HepG2 (cell line): ENCODE results near the gene SYPL2. TPM values are rescaled to one million over a fixed set of nuclear protein-coding genes. Genes with fewer than 3 reads are reported as not detected.

Experiments
- ATAC-seq: fragments of 200-7000 bp; cut with Tn5 transposase; 3 replicates; pipeline ENCODE4 v1.9.1; 2020; ENCODE audit warnings: mild to moderate bottlenecking, moderate library complexity
- BruUV-seq: library from RNA; stranded (reverse); fragments of 400-500 nt; replicated peaks from 2 replicates; lab custom pipeline; 2021; lab: Mats Ljungman, UMichigan
- CTCF ChIA-PET: fragments of 300-600 bp; formaldehyde crosslinking; extraction: SDS; loops from one replicate; lab custom pipeline; 2021; ENCODE audit warnings: low total read pairs, inconsistent platforms, low intra/inter-chr PET ratio; lab: Yijun Ruan, JAX
- POLR2A ChIA-PET: fragments of 350-600 bp; sonication (Branson Sonifier 250); formaldehyde crosslinking; loops from one replicate; lab custom pipeline; 2020; ENCODE audit warnings: antibody characterized with exemption, inconsistent platforms; lab: Yijun Ruan, JAX
- DNase-seq: peaks from one replicate; pipeline ENCODE4 v3.0.0-alpha.2; 2015; ENCODE audit warnings: low spot score
- FAIRE-seq: peaks from 3 replicates; lab custom pipeline; 2011; peaks lifted over from hg19 to GRCh38; lab: Jason Lieb, UNC
- H2AFZ ChIP-seq: one replicate; pipeline ENCODE4 v1.6.1; 2011; ENCODE audit warnings: low read length, inconsistent platforms
- H3K27ac ChIP-seq: fragments of 300-600 bp; 3 replicates; pipeline ENCODE4 v1.8.0; 2011; ENCODE audit warnings: mixed run types, mild to moderate bottlenecking, mixed read lengths, low read length, inconsistent platforms; ENCODE audit not compliant: insufficient read depth; ENCODE audit errors: extremely low read length
- H3K27me3 ChIP-seq, 2 experiments: fragments of 200-600 bp in 1 of 2; 2 replicates in 1 of 2; 3 replicates in 1 of 2; pipeline versions ENCODE4 v1.6.0 to v1.8.0; 2011; ENCODE audit warnings: low read length in 2 of 2, mild to moderate bottlenecking in 2 of 2, moderate library complexity in 2 of 2, inconsistent platforms in 1 of 2; ENCODE audit not compliant: insufficient read depth in 2 of 2, control insufficient read depth in 1 of 2
- H3K36me3 ChIP-seq, 2 experiments: fragments of 200-600 bp in 1 of 2; replicated peaks in 1 of 2; 2 replicates in 1 of 2; 3 replicates in 1 of 2; pipeline versions ENCODE4 v1.5.1 to v1.8.0; 2011; ENCODE audit warnings: low read length in 2 of 2, inconsistent platforms in 1 of 2; ENCODE audit not compliant: insufficient read depth in 2 of 2, control insufficient read depth in 1 of 2
- H3K4me1 ChIP-seq: 2 replicates; pipeline ENCODE4 v1.5.1; 2012; ENCODE audit warnings: low read length, inconsistent platforms; ENCODE audit not compliant: insufficient read depth
- H3K4me2 ChIP-seq: 2 replicates; pipeline ENCODE4 v1.6.0; 2011; ENCODE audit warnings: low read depth, low read length, inconsistent platforms
- H3K4me3 ChIP-seq, 3 experiments: fragments of 200-600 bp in 1 of 3; sonication (generic), shearing (Covaris generic) in 1 of 3; replicated peaks in 1 of 3; 2 replicates each; pipeline ENCODE4 v1.5.1; 2011 to 2016; ENCODE audit warnings: low read length in 3 of 3, inconsistent platforms in 2 of 3, low read depth in 2 of 3, mild to moderate bottlenecking in 2 of 3, control low read depth in 1 of 3, mixed read lengths in 1 of 3; ENCODE audit not compliant: insufficient read depth in 1 of 3
- H3K79me2 ChIP-seq: one replicate; pipeline ENCODE4 v1.6.1; 2011; ENCODE audit warnings: low read length, inconsistent platforms; ENCODE audit not compliant: insufficient read depth
- H3K9ac ChIP-seq: 2 replicates; pipeline ENCODE4 v1.6.0; 2011; ENCODE audit warnings: mild to moderate bottlenecking, low read depth, low read length, inconsistent platforms; ENCODE audit not compliant: insufficient read depth
- H3K9me3 ChIP-seq: 2 replicates; pipeline ENCODE4 v1.5.1; 2012; ENCODE audit warnings: mild to moderate bottlenecking, low read length
- H4K20me1 ChIP-seq: 2 replicates; pipeline ENCODE4 v1.6.0; 2011; ENCODE audit warnings: inconsistent platforms, mild to moderate bottlenecking, low read length, moderate library complexity; ENCODE audit not compliant: insufficient read depth
- ARNTL ChIP-seq: sonication (generic); formaldehyde crosslinking; IDR thresholded peaks from 2 replicates; pipeline ENCODE4 v1.4.0; 2020; ENCODE audit warnings: mild to moderate bottlenecking, missing genetic modification reagents
- CBX1 ChIP-seq: IDR thresholded peaks from one replicate; pipeline ENCODE4 v1.6.1; 2016; ENCODE audit warnings: antibody characterized with exemption, low read depth
- CENPX ChIP-seq: sonication (generic); formaldehyde crosslinking; IDR thresholded peaks from 2 replicates; pipeline ENCODE4 v1.9.0; 2021; ENCODE audit warnings: mild to moderate bottlenecking, missing genetic modification reagents, moderate library complexity
- FOXA3 ChIP-seq: IDR thresholded peaks from 2 replicates; pipeline ENCODE4 v1.6.1; 2016; ENCODE audit warnings: missing genetic modification reagents, missing compliant biosample characterization
- FOXJ3 ChIP-seq: sonication (generic); formaldehyde crosslinking; IDR thresholded peaks from 2 replicates; pipeline ENCODE4 v1.4.0; 2020; ENCODE audit warnings: missing genetic modification reagents, mild to moderate bottlenecking, borderline replicate concordance
- MYC ChIP-seq: sonication (generic); formaldehyde crosslinking; IDR thresholded peaks from 2 replicates; pipeline ENCODE4 v1.9.0; 2021; ENCODE audit warnings: missing genetic modification reagents, borderline replicate concordance
- NONO ChIP-seq, 2 experiments: fragments of 450-650 bp in 1 of 2; sonication (generic) in 1 of 2; formaldehyde crosslinking in 1 of 2; IDR thresholded peaks in 1 of 2; conservative IDR thresholded peaks in 1 of 2; 2 replicates each; pipeline versions ENCODE4 v1.6.1 to v1.8.0; 2017 to 2022; ENCODE audit warnings: mild to moderate bottlenecking in 1 of 2, missing genetic modification reagents in 1 of 2, moderate library complexity in 1 of 2
- NR2F1 ChIP-seq, 2 experiments: fragments of 450-650 bp in 1 of 2; formaldehyde crosslinking in 1 of 2; IDR thresholded peaks; 2 replicates each; pipeline versions ENCODE4 v1.5.0 to v1.6.1; 2016 to 2020; ENCODE audit warnings: mild to moderate bottlenecking in 1 of 2, missing compliant biosample characterization in 1 of 2, missing genetic modification reagents in 1 of 2, moderate library complexity in 1 of 2
- NR3C1 ChIP-seq: sonication (generic); formaldehyde crosslinking; IDR thresholded peaks from 2 replicates; pipeline ENCODE4 v1.4.0; 2020; ENCODE audit warnings: missing genetic modification reagents
- RAD21 ChIP-seq: fragments of 450-650 bp; formaldehyde crosslinking; IDR thresholded peaks from 2 replicates; pipeline ENCODE4 v1.5.0; 2020; ENCODE audit warnings: mild to moderate bottlenecking
- SAP130 ChIP-seq: IDR thresholded peaks from 2 replicates; pipeline ENCODE4 v1.6.1; 2016; ENCODE audit warnings: low read depth
- SMC3 ChIP-seq: IDR thresholded peaks from 2 replicates; pipeline ENCODE4 v1.6.1; 2011; ENCODE audit warnings: low read length, improper control_type of control experiment
- STAG1 ChIP-seq: sonication (generic); formaldehyde crosslinking; IDR thresholded peaks from 2 replicates; pipeline ENCODE4 v1.4.0; 2020; ENCODE audit warnings: missing genetic modification reagents
- ZNF180 ChIP-seq: sonication (generic); formaldehyde crosslinking; IDR thresholded peaks from 2 replicates; pipeline ENCODE4 v1.4.0; 2020; ENCODE audit warnings: low read depth, missing genetic modification reagents, borderline replicate concordance
- ZNF550 ChIP-seq: sonication (generic); formaldehyde crosslinking; IDR thresholded peaks from 2 replicates; pipeline ENCODE4 v1.4.0; 2020; ENCODE audit warnings: mild to moderate bottlenecking, missing genetic modification reagents, borderline replicate concordance
- ZNF816 ChIP-seq: sonication (generic); formaldehyde crosslinking; IDR thresholded peaks from 2 replicates; pipeline ENCODE4 v1.8.0; 2022; ENCODE audit warnings: missing genetic modification reagents, mild to moderate bottlenecking, borderline replicate concordance
- WGBS: methylation state at CpG from one replicate; pipeline ENCODE4 v1.1.6; 2017; ENCODE audit warnings: low lambda C conversion rate; 5-methylcytosine and 5-hydroxymethylcytosine counted together
- in situ Hi-C: cut with HindIII; loops from 2 replicates; pipeline ENCODE4 v1.10.0; 2017; ENCODE audit warnings: low pct_unique_long_range_greater_than_20kb; ENCODE audit not compliant: extremely low pct_ligation_motif_present
- intact Hi-C: fragments of 100-400 bp; cut with micrococcal nuclease; formaldehyde crosslinking; loops from one replicate; pipeline ENCODE4 v1.10.0; 2022; ENCODE audit not compliant: unreplicated experiment
- polyA plus RNA-seq, 8 experiments: library from polyadenylated mRNA; depleted of rRNA in 3 of 8; stranded (reverse) in 7 of 8; unstranded in 1 of 8; fragments of >200 nt; fragmentation: Illumina TruSeq in 4 of 8; extraction: Trizol in 4 of 8; gene quantifications; 2 replicates each; pipeline versions ENCODE4 v1.2.1 to v1.2.3, GENCODE V29; 2011 to 2016; ENCODE audit warnings: low read depth in 4 of 8, missing spikeins in 1 of 8, mixed read lengths in 1 of 8; ENCODE audit not compliant: insufficient read depth in 1 of 8
- total RNA-seq, 5 experiments: library from RNA; depleted of rRNA; stranded (reverse); fragments of >200 nt; fragmentation: Illumina TruSeq; extraction: Trizol; gene quantifications; 2 replicates each; pipeline ENCODE4 v1.2.3, GENCODE V29; 2016; ENCODE audit warnings: low read depth in 1 of 5
- TF ChIP-seq, protein P1 (sequence below): sonication (generic); formaldehyde crosslinking; IDR thresholded peaks from 2 replicates; pipeline ENCODE4 v1.5.0; 2020; ENCODE audit warnings: mild to moderate bottlenecking, missing genetic modification reagents, moderate library complexity

The SYPL2 gene
- total and polyA plus RNA-seq, 2 of the 13 experiments (the other 11 are each of a cell fraction or from before 2014, with no cell fraction given), result 0.17 to 0.24 TPM

DNA sequence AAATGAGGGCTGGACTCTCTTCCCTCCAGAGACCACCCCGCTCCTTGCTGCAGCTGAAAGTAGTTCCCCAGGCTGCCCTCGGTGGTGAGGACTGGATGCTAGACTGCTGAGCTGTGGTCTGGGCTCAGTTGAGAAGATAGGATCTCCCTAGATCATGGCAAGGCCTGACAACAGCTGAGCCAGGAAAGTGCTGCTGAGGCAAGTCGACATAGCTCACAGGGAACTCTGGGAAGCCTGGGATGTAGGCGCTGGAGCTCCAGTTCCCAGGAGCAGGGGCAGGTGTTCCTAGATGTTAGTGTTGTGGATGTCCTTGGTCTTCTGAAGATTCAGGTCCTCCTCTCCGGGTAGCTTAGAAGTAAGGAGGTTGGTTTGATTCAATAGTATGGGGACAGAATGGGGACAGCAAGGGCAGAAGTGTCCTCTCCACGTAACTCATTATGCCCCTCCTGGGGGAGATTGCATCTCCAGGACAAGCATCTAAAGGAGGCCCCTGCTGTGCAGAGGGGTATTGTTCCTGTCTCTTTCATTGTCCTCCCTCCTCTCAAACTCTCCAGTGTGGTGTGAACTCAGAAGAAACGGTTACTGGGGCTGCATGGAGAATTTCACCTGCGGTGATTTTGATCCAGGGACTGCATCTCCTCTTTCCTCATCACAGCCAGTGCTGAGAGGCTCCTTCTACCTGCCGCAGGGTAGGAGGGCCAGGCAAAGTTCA is 31.3 kb downstream of the SYPL2 start (continued):
- TF ChIP-seq SAP130 (no peak), FOXA3 (CRISPR knock-in tag) (no peak), NR2F1 (CRISPR knock-in tag; IDR thresholded peaks at IDR 0.05) (no peak), ZNF550 (CRISPR knock-in tag) (no peak), CBX1 (no peak), MYC (CRISPR knock-in tag) (no peak), CENPX (no peak), ZNF180 (CRISPR knock-in tag) (no peak), NONO (IDR thresholded peaks at IDR 0.05) (no peak), NONO (CRISPR knock-in tag; conservative IDR thresholded peaks at IDR 0.05) (no peak), NR3C1 (CRISPR knock-in tag) (no peak)
- TF ChIP-seq, all 625 proteins: peak for 0

DNA sequence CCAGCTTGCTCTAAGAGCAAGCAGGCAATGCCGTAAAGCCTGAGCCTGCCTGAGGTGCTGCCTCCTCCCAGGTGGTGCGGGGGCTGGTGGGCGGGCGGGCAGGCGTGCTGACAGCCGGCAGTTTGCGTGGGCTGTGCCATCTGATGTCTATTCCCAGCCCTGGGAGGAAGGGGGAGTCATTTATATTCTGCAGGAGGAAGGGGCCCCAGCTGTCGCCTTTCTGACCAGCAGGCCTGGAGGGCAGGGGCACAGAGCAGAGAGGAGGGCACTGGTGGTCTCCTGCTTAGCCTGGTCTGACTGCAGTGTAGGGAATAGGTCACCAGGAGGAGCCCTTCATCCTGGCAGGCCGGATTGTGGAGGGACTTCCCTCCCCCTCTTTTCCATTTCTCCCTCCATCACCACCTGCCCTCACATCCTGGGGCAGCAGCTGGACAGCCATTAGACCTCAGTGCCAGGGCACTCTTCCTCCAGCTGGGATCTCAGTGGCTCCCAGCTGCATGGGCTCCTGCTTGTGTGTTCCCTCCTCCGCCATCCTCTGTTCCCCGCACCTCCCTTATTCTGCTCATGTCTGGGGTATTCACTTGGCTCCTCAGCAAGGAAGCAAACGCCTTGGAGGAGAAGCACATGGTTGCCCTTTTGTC is 31.9 kb downstream of the SYPL2 start:
- ChIA-PET POLR2A (no interaction called here), CTCF (interaction anchor here (0.7 to 5.1 kb wide), 2 partner anchors 31 to 34 kb away, joined by 3 to 81 read pairs; no protein-coding TSS in a partner anchor)
- no TSS peak for BruUV-seq
- no peak overlapping the region for H3K4me2 ChIP-seq
- H3K4me1 ChIP-seq, result peaks cover 14% of the 10 kb centered on the region
- intact Hi-C loops (loop anchor here (1.0 kb wide), 1 partner anchor 34 kb away; no protein-coding TSS in a partner anchor), in situ Hi-C loops (no loop called here)
- no peak overlapping the region for H2AFZ ChIP-seq
- peaks cover 2 to 6% of the 10 kb centered on the region in 2 experiments; a peak in 2 of 5 replicates for H3K36me3 ChIP-seq
- no peak overlapping the region for H3K4me3 ChIP-seq
- no peaks in the 10 kb centered on the region for H4K20me1 ChIP-seq
- H3K9ac ChIP-seq, result no peak overlapping the region
- no peaks in the 10 kb centered on the region for H3K9me3 ChIP-seq
- no peaks in the 10 kb centered on the region for H3K27me3 ChIP-seq
- H3K27ac ChIP-seq, result no peak overlapping the region
- TF ChIP-seq ZNF816 (CRISPR knock-in tag) (no peak), FOXJ3 (no peak), ARNTL (no peak), SMC3 (peak; percentile 68; the same call in 1 of the 2 replicates), STAG1 (CRISPR knock-in tag) (peak; percentile 43), RAD21 (CRISPR knock-in tag) (peak; percentile 77)
- TF ChIP-seq, protein P1, sequence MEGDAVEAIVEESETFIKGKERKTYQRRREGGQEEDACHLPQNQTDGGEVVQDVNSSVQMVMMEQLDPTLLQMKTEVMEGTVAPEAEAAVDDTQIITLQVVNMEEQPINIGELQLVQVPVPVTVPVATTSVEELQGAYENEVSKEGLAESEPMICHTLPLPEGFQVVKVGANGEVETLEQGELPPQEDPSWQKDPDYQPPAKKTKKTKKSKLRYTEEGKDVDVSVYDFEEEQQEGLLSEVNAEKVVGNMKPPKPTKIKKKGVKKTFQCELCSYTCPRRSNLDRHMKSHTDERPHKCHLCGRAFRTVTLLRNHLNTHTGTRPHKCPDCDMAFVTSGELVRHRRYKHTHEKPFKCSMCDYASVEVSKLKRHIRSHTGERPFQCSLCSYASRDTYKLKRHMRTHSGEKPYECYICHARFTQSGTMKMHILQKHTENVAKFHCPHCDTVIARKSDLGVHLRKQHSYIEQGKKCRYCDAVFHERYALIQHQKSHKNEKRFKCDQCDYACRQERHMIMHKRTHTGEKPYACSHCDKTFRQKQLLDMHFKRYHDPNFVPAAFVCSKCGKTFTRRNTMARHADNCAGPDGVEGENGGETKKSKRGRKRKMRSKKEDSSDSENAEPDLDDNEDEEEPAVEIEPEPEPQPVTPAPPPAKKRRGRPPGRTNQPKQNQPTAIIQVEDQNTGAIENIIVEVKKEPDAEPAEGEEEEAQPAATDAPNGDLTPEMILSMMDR (CRISPR knock-in tag), result peak; percentile 75
- DNase-seq (no peak), FAIRE-seq (no peak), ATAC-seq (peak; percentile 26)
- no peaks in the 10 kb centered on the region for H3K79me2 ChIP-seq
- WGBS, result 82% methylated on average over 12 of the region's 12 CpGs
